ENCODE results near the gene THAP4. TPM values are rescaled to one million over a fixed set of nuclear protein-coding genes. Genes with fewer than 3 reads are reported as not detected.

THAP4 gene
- polyA plus RNA-seq, 1 of the 3 experiments (the other 2 are of a cell fraction) = 64.7 TPM

- ChIA-PET CTCF (interaction anchor here (2.6 kb wide), 1 partner anchor 16 kb away, joined by 10 read pairs; no protein-coding TSS in a partner anchor), POLR2A (no interaction called here)
- Histone ChIP-seq H3K79me2 (ENCODE audit: insufficient read depth) (peaks cover 84% of the 10 kb centered on the region), H3K9me3 (no peaks in the 10 kb centered on the region), H3K27ac (ENCODE audit: low read depth in 2 of 2, low read length in 1 of 2) (no peak overlapping the region), H4K20me1 (ENCODE audit: insufficient read depth) (peaks cover 10% of the 10 kb centered on the region; the same call in 1 of the 2 replicates), H3K4me3 (ENCODE audit: low read depth in 2 of 2, low read length in 1 of 2) (no peak overlapping the region), H2AFZ (ENCODE audit: low read depth) (no peak overlapping the region), H3K9ac (no peak overlapping the region), H3K36me3 (replicated peaks in 1 of 2; ENCODE audit: control insufficient read depth in 1 of 2, insufficient read depth in 2 of 2, low read length in 1 of 2) (peaks cover 3 to 5% of the 10 kb centered on the region in 2 experiments), H3K4me2 (no peak overlapping the region), H3K27me3 (ENCODE audit: insufficient read depth) (no peaks in the 10 kb centered on the region), H3K4me1 (ENCODE audit: control insufficient read depth in 1 of 2, insufficient read depth in 2 of 2, low read depth in 1 of 2, low read length in 1 of 2) (peaks cover 0 to 19% of the 10 kb centered on the region in 2 experiments; a peak in 2 of 4 replicates), H3F3A (replicated peaks; ENCODE audit: insufficient read depth) (no peaks in the 10 kb centered on the region), H3K9me2 (no peaks in the 10 kb centered on the region)
- DNase-seq = no peak
- TF ChIP-seq ELF1 (IDR thresholded peaks at IDR 0.05) (no peak), CTCF (IDR thresholded peaks at IDR 0.05) (no peak), NFIC (IDR thresholded peaks at IDR 0.05; ENCODE audit: borderline replicate concordance) (no peak), GATA2 (CRISPR knock-in tag; IDR thresholded peaks at IDR 0.05) (no peak), RXRA (IDR thresholded peaks at IDR 0.05; ENCODE audit: borderline replicate concordance, low read depth) (no peak), FOSL2 (IDR thresholded peaks at IDR 0.05; ENCODE audit: borderline replicate concordance, low read depth) (no peak), YY1 (IDR thresholded peaks at IDR 0.05; ENCODE audit: low read depth) (no peak), TAF1 (IDR thresholded peaks at IDR 0.05; ENCODE audit: borderline replicate concordance, low read depth, low read length) (no peak), GABPA (IDR thresholded peaks at IDR 0.05; ENCODE audit: low read depth) (no peak), RAD21 (IDR thresholded peaks at IDR 0.05; ENCODE audit: low read length) (no peak), TCF12 (IDR thresholded peaks at IDR 0.05) (no peak), SMC3 (IDR thresholded peaks at IDR 0.05; ENCODE audit: low read depth, low read length) (no peak), EP300 (IDR thresholded peaks at IDR 0.05; ENCODE audit: borderline replicate concordance in 1 of 2, low read depth in 1 of 2, low read length in 1 of 2) (no peak), TEAD4 (IDR thresholded peaks at IDR 0.05; ENCODE audit: borderline replicate concordance, insufficient read depth) (no peak), FOXJ3 (CRISPR knock-in tag; IDR thresholded peaks at IDR 0.05) (no peak)
- WGBS (ENCODE audit: low lambda C conversion rate) = 86% methylated on average over 11 of the region's 11 CpGs
These were observed 21.9 kb downstream of the THAP4 start for GRCh38 chr2:241615041-241615440.

GRCh38 chr2:241613017-241613780 lies 23.8 kb downstream of the THAP4 start:
- Histone ChIP-seq H3K36me3 (replicated peaks in 1 of 2; ENCODE audit: control insufficient read depth in 1 of 2, insufficient read depth in 2 of 2, low read length in 1 of 2) (peaks cover 5 to 6% of the 10 kb centered on the region in 2 experiments), H3K4me1 (ENCODE audit: control insufficient read depth in 1 of 2, insufficient read depth in 2 of 2, low read depth in 1 of 2, low read length in 1 of 2) (peaks cover 0 to 19% of the 10 kb centered on the region in 2 experiments; a peak in 2 of 4 replicates), H3F3A (replicated peaks; ENCODE audit: insufficient read depth) (no peaks in the 10 kb centered on the region), H3K79me2 (ENCODE audit: insufficient read depth) (peaks cover 85% of the 10 kb centered on the region), H3K9me2 (no peaks in the 10 kb centered on the region), H3K27ac (ENCODE audit: low read depth in 2 of 2, low read length in 1 of 2) (no peak overlapping the region), H2AFZ (ENCODE audit: low read depth) (no peak overlapping the region), H4K20me1 (ENCODE audit: insufficient read depth) (0 out of 2 replicates have a peak, but pooled peaks cover 5% of the 10 kb centered on the region), H3K4me2 (no peak overlapping the region), H3K9ac (no peak overlapping the region), H3K27me3 (ENCODE audit: insufficient read depth) (no peaks in the 10 kb centered on the region), H3K4me3 (ENCODE audit: low read depth in 2 of 2, low read length in 1 of 2) (no peak overlapping the region), H3K9me3 (no peaks in the 10 kb centered on the region)
- POLR2A ChIA-PET = no interaction called here
- no peak for DNase-seq
- TF ChIP-seq MAX (IDR thresholded peaks at IDR 0.05; ENCODE audit: low read depth) (no peak), FOXM1 (IDR thresholded peaks at IDR 0.05; ENCODE audit: low read depth) (no peak), POLR2AphosphoS5 (IDR thresholded peaks at IDR 0.05; ENCODE audit: low read depth, low read length) (no peak), SMC3 (IDR thresholded peaks at IDR 0.05; ENCODE audit: low read depth, low read length) (no peak), ELF1 (IDR thresholded peaks at IDR 0.05) (no peak), NFIC (IDR thresholded peaks at IDR 0.05; ENCODE audit: borderline replicate concordance) (no peak), USF1 (IDR thresholded peaks at IDR 0.05; ENCODE audit: borderline replicate concordance, low read depth) (no peak)
- CTCF ChIA-PET = interaction anchor here (1.1 kb wide), 1 partner anchor 14 kb away, joined by 3 read pairs; no protein-coding TSS in a partner anchor
- WGBS (ENCODE audit: low lambda C conversion rate) = 89% methylated on average over 15 of the region's 15 CpGs
